SHP77 (cell line): ENCODE measurements around the gene SMOC2.
A peak's percentile ranks its signal among the peaks of the same experiment; 100 is the strongest.
"Not testable (repeated sequence)": the region's sequence is repeated elsewhere in the genome, so short reads cannot be mapped to it uniquely, and the experiment has no call there.

Experiments
- DNase-seq, 2 experiments: peaks; one replicate each; lab custom pipeline; 2025; lab: John Stamatoyannopoulos, UW

The SMOC2 gene

GRCh38 chr6:168603234-168603633 lies 162.2 kb downstream of the SMOC2 start:
- DNase-seq = no peak

- DNase-seq = peak in 1 of 2 experiments; percentile 28
Measured at GRCh38 chr6:168605964-168606363, 165.0 kb downstream of the SMOC2 start.

- no peak for DNase-seq
Measured at GRCh38 chr6:168606722-168607121, 165.7 kb downstream of the SMOC2 start.

GRCh38 chr6:168607272-168608112 lies 166.5 kb downstream of the SMOC2 start:
- DNase-seq = peak; percentile 85 to 87

GRCh38 chr6:168608113-168608400 lies 167.1 kb downstream of the SMOC2 start:
- peak in 1 of 2 experiments; percentile 49 for DNase-seq

GRCh38 chr6:168609026-168609685 lies 168.2 kb downstream of the SMOC2 start:
- DNase-seq = peak in 1 of 2 experiments; percentile 21

- no peak for DNase-seq
Measured at GRCh38 chr6:168609914-168610490, 169.0 kb downstream of the SMOC2 start.

GRCh38 chr6:168610966-168611365 lies 170.0 kb downstream of the SMOC2 start:
- DNase-seq = not testable (repeated sequence)

- DNase-seq = no peak
Measured at GRCh38 chr6:168611691-168612090, 170.7 kb downstream of the SMOC2 start.

- DNase-seq = no peak
Measured at GRCh38 chr6:168612586-168612985, 171.6 kb downstream of the SMOC2 start.

- no peak for DNase-seq
Measured at GRCh38 chr6:168615837-168616236, 174.9 kb downstream of the SMOC2 start.

GRCh38 chr6:168616816-168617765 lies 176.1 kb downstream of the SMOC2 start:
- DNase-seq = peak in 1 of 2 experiments; percentile 4

GRCh38 chr6:168618546-168619315 lies 177.7 kb downstream of the SMOC2 start:
- DNase-seq = no peak

- DNase-seq = no peak
Measured at GRCh38 chr6:168619560-168620314, 178.8 kb downstream of the SMOC2 start.

GRCh38 chr6:168620578-168620977 lies 179.6 kb downstream of the SMOC2 start:
- DNase-seq = no peak

GRCh38 chr6:168623736-168624135 lies 182.8 kb downstream of the SMOC2 start:
- DNase-seq = no peak

- DNase-seq = no peak
Measured at GRCh38 chr6:168624540-168624939, 183.6 kb downstream of the SMOC2 start.

- no peak for DNase-seq
Measured at GRCh38 chr6:168624948-168625347, 184.0 kb downstream of the SMOC2 start.

- no peak for DNase-seq
Measured at GRCh38 chr6:168625602-168626001, 184.6 kb downstream of the SMOC2 start.

- no peak for DNase-seq
Measured at GRCh38 chr6:168626046-168626602, 185.1 kb downstream of the SMOC2 start.
